GM19455 (cell line): ENCODE data around the gene ALDH1A2.

Experiments used
- ATAC-seq: cut with Tn5 transposase; IDR thresholded peaks from one replicate; pipeline ENCODE4 v1.9.1; 2021; ENCODE audit not compliant: unreplicated experiment

Gene ALDH1A2

DNA sequence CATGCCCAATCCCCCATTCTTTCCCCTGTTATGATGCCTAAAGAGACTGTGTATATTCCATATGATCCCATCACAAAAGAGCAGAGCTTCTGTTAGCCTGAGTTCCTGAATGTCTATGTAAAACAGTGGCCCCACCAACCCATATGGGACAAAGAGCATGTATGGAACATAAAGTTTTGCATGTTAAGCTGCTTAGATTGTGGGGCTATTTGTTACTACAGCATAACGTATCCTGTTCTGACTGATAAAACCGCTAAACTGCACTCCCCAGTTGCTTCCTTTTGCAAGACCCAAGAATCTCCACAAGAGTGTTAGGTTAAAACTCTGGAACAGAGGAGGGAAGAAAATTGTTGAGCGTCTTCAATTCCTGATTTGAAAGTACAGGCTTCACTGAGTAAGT is 154.8 kb downstream of the ALDH1A2 start:
- no peak for ATAC-seq

DNA sequence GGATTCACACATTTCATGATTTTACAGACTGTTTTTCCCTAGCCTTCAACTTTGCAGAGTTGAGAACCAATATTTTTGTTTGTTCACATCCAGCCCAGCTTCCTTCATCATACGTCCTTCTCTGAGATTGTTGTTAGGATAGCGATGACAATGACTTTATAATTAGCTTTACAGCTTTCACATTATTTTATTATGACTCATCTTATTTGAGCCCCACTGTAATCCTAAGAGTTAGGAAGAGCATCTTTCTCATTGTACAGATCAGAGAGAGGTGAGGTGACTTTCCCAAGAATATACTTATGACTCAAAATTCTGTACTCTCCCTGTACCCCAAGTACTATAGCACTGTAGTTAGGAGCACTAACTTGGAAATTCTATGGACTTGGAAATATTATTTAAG is 156.1 kb downstream of the ALDH1A2 start:
- no peak for ATAC-seq

DNA sequence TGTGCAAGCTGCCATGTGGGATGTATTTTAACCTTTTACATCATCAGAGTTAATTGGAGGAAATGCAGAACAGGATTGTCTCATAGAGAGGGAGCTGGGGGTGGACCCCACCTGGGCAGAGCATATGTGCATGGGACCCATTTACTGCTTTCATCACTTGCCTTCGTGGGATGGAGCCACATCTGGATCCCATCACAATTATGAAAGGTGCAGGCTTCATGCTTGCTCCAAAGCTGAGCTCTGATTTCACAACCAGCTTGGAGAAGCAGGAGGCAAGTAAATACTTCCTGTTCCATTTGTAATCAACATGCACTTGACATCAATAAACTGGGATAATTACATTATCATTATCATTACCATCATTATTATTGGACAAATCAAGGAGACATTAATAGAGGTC is 161.9 kb downstream of the ALDH1A2 start:
- ATAC-seq: no peak
